WTC11 (cell line): ENCODE data around the gene ZNF735. TPM values are rescaled to one million over a fixed set of nuclear protein-coding genes. Genes with fewer than 3 reads are reported as not detected.

Experiments
- ATAC-seq: fragments of 200-7000 bp; cut with Tn5 transposase; 2 replicates; pipeline ENCODE4 v1.10.0; 2021; ENCODE audit warnings: mild to moderate bottlenecking, moderate library complexity
- CTCF ChIA-PET: fragments of 300-600 bp; sonication (Branson Sonifier 250); formaldehyde crosslinking; loops from one replicate; lab custom pipeline; 2021; ENCODE audit warnings: antibody characterized with exemption; lab: Charles Lee
- POLR2A ChIA-PET: fragments of 350-600 bp; sonication (Branson Sonifier 250); formaldehyde crosslinking; loops from one replicate; lab custom pipeline; 2021; ENCODE audit warnings: antibody characterized with exemption; lab: Charles Lee
- DNase-seq: peaks from one replicate; pipeline ENCODE4 v3.0.0; 2021; ENCODE audit warnings: low spot score
- H3K27ac Mint-ChIP-seq: 2 replicates; pipeline ENCODE4 v1.8.0; 2021; ENCODE audit warnings: mixed read lengths
- H3K27me3 Mint-ChIP-seq: 2 replicates; pipeline ENCODE4 v1.8.0; 2021; ENCODE audit warnings: low read depth, mild to moderate bottlenecking, moderate library complexity, mixed read lengths
- H3K36me3 Mint-ChIP-seq: 2 replicates; pipeline ENCODE4 v1.8.0; 2021; ENCODE audit warnings: mixed read lengths
- H3K4me1 Mint-ChIP-seq: 2 replicates; pipeline ENCODE4 v1.8.0; 2022; ENCODE audit warnings: mixed read lengths
- H3K4me3 Mint-ChIP-seq: 2 replicates; pipeline ENCODE4 v1.8.0; 2021; ENCODE audit warnings: mild to moderate bottlenecking, moderate library complexity, mixed read lengths
- H3K9me3 Mint-ChIP-seq: 2 replicates; pipeline ENCODE4 v1.8.0; 2021; ENCODE audit warnings: mixed read lengths
- E2F5 ChIP-seq: sonication (generic); formaldehyde crosslinking; IDR thresholded peaks from 2 replicates; pipeline ENCODE4 v1.8.1; 2022; ENCODE audit warnings: mild to moderate bottlenecking, moderate library complexity, missing genetic modification reagents
- EMX1 ChIP-seq: fragments of 250-450 bp; sonication (Bioruptor Pico); IDR thresholded peaks from 2 replicates; pipeline ENCODE4 v1.8.0; 2021; ENCODE audit warnings: mild to moderate bottlenecking
- FOXJ3 ChIP-seq: sonication (generic); formaldehyde crosslinking; IDR thresholded peaks from 2 replicates; pipeline ENCODE4 v1.9.0; 2021; ENCODE audit warnings: missing genetic modification reagents, mild to moderate bottlenecking, borderline replicate concordance
- FOXK1 ChIP-seq: sonication (generic); formaldehyde crosslinking; IDR thresholded peaks from 2 replicates; pipeline ENCODE4 v1.8.0; 2022; ENCODE audit warnings: mild to moderate bottlenecking, moderate library complexity, missing genetic modification reagents
- FOXP1 ChIP-seq: sonication (generic); formaldehyde crosslinking; IDR thresholded peaks from 2 replicates; pipeline ENCODE4 v1.8.0; 2022; ENCODE audit warnings: missing genetic modification reagents, mild to moderate bottlenecking, moderate library complexity, borderline replicate concordance
- GTF2I ChIP-seq: fragments of 250-450 bp; sonication (Bioruptor Pico); conservative IDR thresholded peaks from 2 replicates; pipeline ENCODE4 v1.4.0; 2021; ENCODE audit warnings: mild to moderate bottlenecking
- JUN ChIP-seq: sonication (generic); formaldehyde crosslinking; IDR thresholded peaks from 2 replicates; pipeline ENCODE4 v1.8.0; 2023; ENCODE audit warnings: mild to moderate bottlenecking, missing genetic modification reagents
- KAT7 ChIP-seq: sonication (generic); formaldehyde crosslinking; IDR thresholded peaks from 2 replicates; pipeline ENCODE4 v1.8.1; 2023; ENCODE audit warnings: missing genetic modification reagents, mild to moderate bottlenecking, borderline replicate concordance
- MLX ChIP-seq: sonication (generic); formaldehyde crosslinking; IDR thresholded peaks from 2 replicates; pipeline ENCODE4 v1.8.1; 2023; ENCODE audit warnings: mild to moderate bottlenecking, missing genetic modification reagents, moderate library complexity
- MXD4 ChIP-seq: fragments of 250-450 bp; sonication (Bioruptor Pico); IDR thresholded peaks from 2 replicates; pipeline ENCODE4 v1.8.0; 2021; ENCODE audit warnings: mild to moderate bottlenecking, moderate library complexity, borderline replicate concordance
- NFATC4 ChIP-seq: fragments of 250-450 bp; sonication (Bioruptor Pico); IDR thresholded peaks from 2 replicates; pipeline ENCODE4 v1.9.0; 2021; ENCODE audit warnings: mild to moderate bottlenecking
- NR1H2 ChIP-seq: sonication (generic); formaldehyde crosslinking; IDR thresholded peaks from 2 replicates; pipeline ENCODE4 v1.9.0; 2021; ENCODE audit warnings: mild to moderate bottlenecking, moderate library complexity, missing genetic modification reagents
- SMAD3 ChIP-seq: sonication (generic); formaldehyde crosslinking; IDR thresholded peaks from 2 replicates; pipeline ENCODE4 v1.8.0; 2022; ENCODE audit warnings: missing genetic modification reagents, mild to moderate bottlenecking, borderline replicate concordance
- STAT6 ChIP-seq: sonication (generic); formaldehyde crosslinking; conservative IDR thresholded peaks from 2 replicates; pipeline ENCODE4 v1.8.1; 2023; ENCODE audit warnings: mild to moderate bottlenecking, low read depth, missing genetic modification reagents, moderate library complexity
- USF2 ChIP-seq: sonication (generic); formaldehyde crosslinking; IDR thresholded peaks from 2 replicates; pipeline ENCODE4 v1.8.1; 2023; ENCODE audit warnings: mild to moderate bottlenecking, missing genetic modification reagents, moderate library complexity
- ZBTB21 ChIP-seq: sonication (generic); formaldehyde crosslinking; IDR thresholded peaks from 2 replicates; pipeline ENCODE4 v1.8.1; 2023; ENCODE audit warnings: mild to moderate bottlenecking, missing genetic modification reagents, borderline replicate concordance
- ZNF396 ChIP-seq: fragments of 250-450 bp; sonication (Bioruptor Pico); IDR thresholded peaks from 2 replicates; pipeline ENCODE4 v1.8.0; 2021; ENCODE audit warnings: mild to moderate bottlenecking, moderate library complexity, borderline replicate concordance
- ZNF671 ChIP-seq: fragments of 250-450 bp; sonication (Bioruptor Pico); IDR thresholded peaks from 2 replicates; pipeline ENCODE4 v1.8.0; 2021; ENCODE audit warnings: mild to moderate bottlenecking
- total RNA-seq: library from RNA; stranded (reverse); gene quantifications from 3 replicates; pipeline ENCODE4 v1.2.3, GENCODE V29; 2021

ZNF735 gene
- total RNA-seq, 1 experiment from 2014 or later, result not detected

- TF ChIP-seq MLX (CRISPR knock-in tag) (no peak), E2F5 (CRISPR knock-in tag) (no peak), STAT6 (CRISPR knock-in tag) (no peak), USF2 (no peak)
- H3K27me3 Mint-ChIP-seq, result peaks cover 11% of the 10 kb centered on the region
- no peaks in the 10 kb centered on the region for H3K4me1 Mint-ChIP-seq
- ATAC-seq (no peak), DNase-seq (no peak)
- CTCF ChIA-PET, result no interaction called here
- peaks cover 53% of the 10 kb centered on the region for H3K9me3 Mint-ChIP-seq
- H3K27ac Mint-ChIP-seq, result no peak overlapping the region
- peaks cover 48% of the 10 kb centered on the region for H3K36me3 Mint-ChIP-seq
- H3K4me3 Mint-ChIP-seq, result no peak overlapping the region
- POLR2A ChIA-PET, result no interaction called here
These were observed 22.6 kb upstream of the ZNF735 start for GRCh38 chr7:64184376-64184775.

GRCh38 chr7:64187408-64187807 is 19.6 kb upstream of the ZNF735 start:
- CTCF ChIA-PET, result no interaction called here
- POLR2A ChIA-PET, result no interaction called here
- ATAC-seq (no peak), DNase-seq (no peak)
- Mint-ChIP-seq H3K27ac (no peak overlapping the region), H3K4me3 (no peak overlapping the region), H3K27me3 (peaks cover 3% of the 10 kb centered on the region; the same call in 1 of the 2 replicates), H3K9me3 (peaks cover 49% of the 10 kb centered on the region), H3K36me3 (peaks cover 41% of the 10 kb centered on the region), H3K4me1 (no peaks in the 10 kb centered on the region)
- TF ChIP-seq FOXK1 (CRISPR knock-in tag), result no peak
- TF ChIP-seq ZBTB21, result no peak
- TF ChIP-seq GTF2I (CRISPR knock-in tag), result no peak
- no peak for TF ChIP-seq ZNF671 (CRISPR knock-in tag)
- TF ChIP-seq NR1H2 (CRISPR knock-in tag), result no peak
- no peak for TF ChIP-seq MXD4
- TF ChIP-seq KAT7, result no peak
- TF ChIP-seq SMAD3 (CRISPR knock-in tag), result no peak
- TF ChIP-seq FOXJ3 (CRISPR knock-in tag), result no peak

GRCh38 chr7:64192148-64192704 is 14.8 kb upstream of the ZNF735 start:
- Mint-ChIP-seq H3K36me3 (peaks cover 50% of the 10 kb centered on the region), H3K9me3 (peaks cover 61% of the 10 kb centered on the region), H3K27me3 (no peaks in the 10 kb centered on the region; the same call in 1 of the 2 replicates), H3K27ac (no peak overlapping the region), H3K4me3 (no peak overlapping the region), H3K4me1 (no peaks in the 10 kb centered on the region)
- ChIA-PET CTCF (no interaction called here), POLR2A (no interaction called here)
- no peak for TF ChIP-seq EMX1 (CRISPR knock-in tag)
- TF ChIP-seq FOXP1 (CRISPR knock-in tag), result no peak
- TF ChIP-seq JUN (CRISPR knock-in tag), result no peak
- TF ChIP-seq GTF2I (CRISPR knock-in tag), result no peak
- no peak for TF ChIP-seq NFATC4 (CRISPR knock-in tag)
- TF ChIP-seq ZNF396 (CRISPR knock-in tag), result no peak
- DNase-seq (no peak), ATAC-seq (no peak)
